Caco-2 (cell line): Measurements from ENCODE around the gene PHF1. TPM values are rescaled to one million over a fixed set of nuclear protein-coding genes. Genes with fewer than 3 reads are reported as not detected.
A peak's percentile ranks its signal among the peaks of the same experiment; 100 is the strongest.

Experiments
- BruUV-seq: library from RNA; stranded (reverse); fragments of 400-500 nt; replicated peaks from 2 replicates; lab custom pipeline; 2021; lab: Mats Ljungman, UMichigan
- CTCF ChIA-PET: fragments of 300-600 bp; sonication (Branson Sonifier 250); formaldehyde crosslinking; loops from one replicate; lab custom pipeline; 2022; ENCODE audit warnings: antibody characterized with exemption; lab: Charles Lee
- POLR2A ChIA-PET: fragments of 300-600 bp; sonication (Branson Sonifier 250); formaldehyde crosslinking; loops from one replicate; lab custom pipeline; 2022; ENCODE audit warnings: antibody characterized with exemption; lab: Charles Lee
- DNase-seq, 2 experiments: peaks; one replicate each; pipeline versions ENCODE4 v3.0.0 to v3.0.0-alpha.2; 2020 to 2022
- H3K27me3 ChIP-seq: replicated peaks from 2 replicates; pipeline ENCODE4 v1.6.0; 2011; ENCODE audit warnings: low read length; ENCODE audit not compliant: control insufficient read depth, insufficient read depth
- H3K36me3 ChIP-seq: 2 replicates; pipeline ENCODE4 v1.5.1; 2011; ENCODE audit warnings: low read length; ENCODE audit not compliant: control insufficient read depth, insufficient read depth
- H3K4me1 ChIP-seq: fragments of 250-450 bp; sonication (Bioruptor Pico); 2 replicates; pipeline ENCODE4 v1.5.1; 2020; ENCODE audit warnings: mild to moderate bottlenecking
- H3K4me3 ChIP-seq: 2 replicates; pipeline ENCODE4 v1.5.1; 2011; ENCODE audit warnings: low read depth, mild to moderate bottlenecking, control low read depth, low read length
- H3K9me3 ChIP-seq: fragments of 250-450 bp; sonication (Bioruptor Pico); 2 replicates; pipeline ENCODE4 v1.5.1; 2020; ENCODE audit warnings: mild to moderate bottlenecking, moderate library complexity
- H3K27ac Mint-ChIP-seq: one replicate; pipeline ENCODE4 v1.8.0; 2022; ENCODE audit warnings: mixed read lengths; ENCODE audit not compliant: unreplicated experiment
- H3K27me3 Mint-ChIP-seq: one replicate; pipeline ENCODE4 v1.8.0; 2022; ENCODE audit warnings: mixed read lengths; ENCODE audit not compliant: insufficient read depth, unreplicated experiment
- H3K36me3 Mint-ChIP-seq: one replicate; pipeline ENCODE4 v1.8.0; 2022; ENCODE audit warnings: mild to moderate bottlenecking, mixed read lengths; ENCODE audit not compliant: insufficient read depth, unreplicated experiment
- H3K4me1 Mint-ChIP-seq: one replicate; pipeline ENCODE4 v1.8.0; 2022; ENCODE audit warnings: low read depth, mixed read lengths; ENCODE audit not compliant: unreplicated experiment
- H3K4me3 Mint-ChIP-seq: one replicate; pipeline ENCODE4 v1.8.0; 2022; ENCODE audit warnings: mild to moderate bottlenecking, moderate library complexity, mixed read lengths; ENCODE audit not compliant: unreplicated experiment
- H3K9me3 Mint-ChIP-seq: one replicate; pipeline ENCODE4 v1.8.0; 2022; ENCODE audit warnings: mixed read lengths; ENCODE audit not compliant: unreplicated experiment
- intact Hi-C: fragments of 100-400 bp; cut with micrococcal nuclease; formaldehyde crosslinking; loops from one replicate; pipeline ENCODE4 v1.10.0; 2022; ENCODE audit not compliant: unreplicated experiment
- total RNA-seq: library from RNA; stranded (reverse); gene quantifications from 2 replicates; pipeline ENCODE4 v1.2.3, GENCODE V29; 2022
- TF ChIP-seq, protein P1 (sequence below), 2 experiments: fragments of 200-600 bp in 1 of 2; IDR thresholded peaks; 1 replicate in 1 of 2; 2 replicates in 1 of 2; pipeline versions ENCODE4 v1.5.1 to v1.8.0; 2011 to 2022; ENCODE audit warnings: antibody characterized with exemption in 1 of 2, control low read depth in 1 of 2, inconsistent platforms in 1 of 2, low read depth in 1 of 2, low read length in 1 of 2, mild to moderate bottlenecking in 1 of 2, moderate library complexity in 1 of 2; ENCODE audit not compliant: insufficient read depth in 1 of 2, severe bottlenecking in 1 of 2, unreplicated experiment in 1 of 2

The PHF1 gene
- total RNA-seq, 1 experiment from 2014 or later = 26.4 TPM

DNA sequence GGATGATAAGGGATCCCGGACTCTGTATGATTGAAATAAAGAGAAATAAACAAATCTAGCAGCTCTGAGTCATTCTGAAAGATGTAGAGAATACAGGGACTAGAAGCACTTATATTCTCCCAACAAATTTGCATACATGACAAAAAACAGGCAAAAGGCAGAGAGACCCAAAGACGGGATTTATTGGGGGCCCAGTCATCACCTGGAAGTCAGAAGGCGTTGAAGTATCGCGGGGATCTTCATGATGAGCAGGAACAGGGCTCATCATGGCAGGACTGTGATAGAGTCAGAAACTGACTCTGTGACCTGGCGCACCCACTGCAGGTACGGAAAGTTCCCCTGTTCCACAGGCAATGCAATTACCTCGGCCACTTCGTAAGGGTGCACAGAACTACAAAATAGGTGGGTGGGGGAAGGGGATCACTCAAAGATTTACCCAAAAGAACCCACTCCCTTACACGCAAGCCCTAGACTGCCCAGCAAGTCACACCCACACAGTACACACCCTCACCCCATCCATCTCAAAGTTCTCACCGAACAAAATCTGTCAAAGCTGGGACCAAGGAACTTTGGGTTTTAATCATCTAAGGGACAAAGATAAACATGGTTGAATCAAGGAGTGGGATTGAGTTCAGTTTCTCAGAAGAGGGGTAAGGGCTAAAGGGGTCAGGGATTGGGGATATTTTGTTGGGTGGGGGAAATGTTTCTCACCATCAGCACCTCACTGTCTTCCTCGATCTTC, 5.7 kb downstream of the PHF1 start:
- CTCF ChIA-PET = no interaction called here
- Histone ChIP-seq H3K9me3 (no peaks in the 10 kb centered on the region), H3K27me3 (no peaks in the 10 kb centered on the region), H3K4me3 (peak overlapping the region; percentile 68), H3K4me1 (peaks cover 18% of the 10 kb centered on the region), H3K36me3 (peaks cover 4% of the 10 kb centered on the region)
- DNase-seq = no peak
- BruUV-seq = no TSS peak
- Mint-ChIP-seq H3K4me3 (peak overlapping the region; percentile 90), H3K4me1 (peaks cover 6% of the 10 kb centered on the region), H3K36me3 (peaks cover 48% of the 10 kb centered on the region), H3K27ac (peak overlapping the region; percentile 99), H3K9me3 (no peaks in the 10 kb centered on the region), H3K27me3 (peaks cover 4% of the 10 kb centered on the region)
- POLR2A ChIA-PET = no interaction called here
- intact Hi-C loops = no loop called here
- TF ChIP-seq, protein P1, sequence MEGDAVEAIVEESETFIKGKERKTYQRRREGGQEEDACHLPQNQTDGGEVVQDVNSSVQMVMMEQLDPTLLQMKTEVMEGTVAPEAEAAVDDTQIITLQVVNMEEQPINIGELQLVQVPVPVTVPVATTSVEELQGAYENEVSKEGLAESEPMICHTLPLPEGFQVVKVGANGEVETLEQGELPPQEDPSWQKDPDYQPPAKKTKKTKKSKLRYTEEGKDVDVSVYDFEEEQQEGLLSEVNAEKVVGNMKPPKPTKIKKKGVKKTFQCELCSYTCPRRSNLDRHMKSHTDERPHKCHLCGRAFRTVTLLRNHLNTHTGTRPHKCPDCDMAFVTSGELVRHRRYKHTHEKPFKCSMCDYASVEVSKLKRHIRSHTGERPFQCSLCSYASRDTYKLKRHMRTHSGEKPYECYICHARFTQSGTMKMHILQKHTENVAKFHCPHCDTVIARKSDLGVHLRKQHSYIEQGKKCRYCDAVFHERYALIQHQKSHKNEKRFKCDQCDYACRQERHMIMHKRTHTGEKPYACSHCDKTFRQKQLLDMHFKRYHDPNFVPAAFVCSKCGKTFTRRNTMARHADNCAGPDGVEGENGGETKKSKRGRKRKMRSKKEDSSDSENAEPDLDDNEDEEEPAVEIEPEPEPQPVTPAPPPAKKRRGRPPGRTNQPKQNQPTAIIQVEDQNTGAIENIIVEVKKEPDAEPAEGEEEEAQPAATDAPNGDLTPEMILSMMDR (IDR thresholded peaks at IDR 0.05; ENCODE audit: insufficient read depth in 1 of 2, low read depth in 1 of 2, low read length in 1 of 2, severe bottlenecking in 1 of 2, unreplicated experiment in 1 of 2) = no peak

DNA sequence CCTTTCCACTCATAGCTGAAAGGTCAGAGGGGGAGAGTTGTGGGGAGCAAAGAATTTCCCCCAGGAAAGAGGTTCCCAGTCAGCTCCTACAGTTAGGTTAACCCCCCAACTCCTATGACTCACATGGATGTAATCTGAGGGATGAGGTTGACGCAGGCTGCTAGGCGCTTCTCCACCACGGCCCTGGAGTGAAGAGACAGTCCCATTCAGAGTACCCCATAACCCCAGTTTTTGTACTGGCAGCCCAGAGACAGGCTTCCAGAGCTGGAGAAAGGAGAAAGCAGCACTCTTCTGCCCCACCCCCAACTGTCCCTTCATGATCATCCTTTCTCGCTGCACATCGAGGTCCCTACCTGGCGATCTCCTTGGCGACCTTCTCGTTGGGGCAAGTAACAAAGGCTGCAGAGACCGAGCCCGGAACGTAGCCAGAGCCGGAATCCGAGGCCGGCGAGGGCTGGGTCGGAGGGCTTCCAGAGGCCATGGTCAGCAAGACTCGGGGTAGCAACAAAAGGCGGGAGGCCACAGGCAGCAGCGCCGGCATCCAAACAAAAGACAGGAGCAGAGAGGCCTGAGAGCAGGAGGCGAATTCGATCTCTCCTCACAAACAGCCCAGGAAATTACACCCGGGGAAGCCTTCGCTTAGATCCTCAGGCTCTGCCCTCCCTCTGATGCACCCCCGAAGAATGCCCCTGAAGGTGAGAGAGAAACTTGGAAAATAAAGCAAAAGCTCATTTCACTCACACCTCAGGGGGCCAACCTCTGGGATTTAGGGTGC, 6.5 kb downstream of the PHF1 start:
- no peaks in the 10 kb centered on the region for H3K9me3 Mint-ChIP-seq
- ChIA-PET POLR2A (interaction anchor here (2.0 kb wide), 1 partner anchor 99 kb away, joined by 5 read pairs; the partner anchor contains the start of gene ZBTB22), CTCF (interaction anchor here (1.1 kb wide), 1 partner anchor 146 kb away, joined by 4 read pairs; the partner anchor contains the start of genes RPS18 and VPS52)
- Histone ChIP-seq H3K27me3 (no peaks in the 10 kb centered on the region), H3K4me1 (peaks cover 18% of the 10 kb centered on the region), H3K36me3 (peaks cover 4% of the 10 kb centered on the region), H3K9me3 (no peaks in the 10 kb centered on the region), H3K4me3 (peak overlapping the region; percentile 68)
- H3K27ac Mint-ChIP-seq = peak overlapping the region; percentile 99
- peak overlapping the region; percentile 90 for H3K4me3 Mint-ChIP-seq
- no peak for DNase-seq
- peaks cover 4% of the 10 kb centered on the region for H3K27me3 Mint-ChIP-seq
- BruUV-seq = TSS peak; percentile 76
- peaks cover 6% of the 10 kb centered on the region for H3K4me1 Mint-ChIP-seq
- TF ChIP-seq, protein P1 (IDR thresholded peaks at IDR 0.05; ENCODE audit: insufficient read depth in 1 of 2, low read depth in 1 of 2, low read length in 1 of 2, severe bottlenecking in 1 of 2, unreplicated experiment in 1 of 2) = no peak
- intact Hi-C loops = no loop called here
- H3K36me3 Mint-ChIP-seq = peaks cover 41% of the 10 kb centered on the region
